ES-I3 (cell line): ENCODE measurements around the gene LHFPL3.
"Not testable (repeated sequence)": the region's sequence is repeated elsewhere in the genome, so short reads cannot be mapped to it uniquely, and the experiment has no call there.

Experiments used
- H3K36me3 ChIP-seq: 2 replicates; pipeline ENCODE4 v1.6.1; 2013; ENCODE audit warnings: mild to moderate bottlenecking, low read length, control low read depth, moderate library complexity; ENCODE audit not compliant: insufficient read depth
- H3K4me1 ChIP-seq: 2 replicates; pipeline ENCODE4 v1.6.1; 2013; ENCODE audit warnings: mild to moderate bottlenecking, control low read depth, low read length; ENCODE audit not compliant: insufficient read depth
- H3K9ac ChIP-seq: 2 replicates; pipeline ENCODE4 v1.6.1; 2013; ENCODE audit warnings: low read depth, mild to moderate bottlenecking, low read length, moderate library complexity
- H3K9me3 ChIP-seq: 2 replicates; pipeline ENCODE4 v1.6.1; 2013; ENCODE audit warnings: mild to moderate bottlenecking, low read length, moderate library complexity; ENCODE audit not compliant: control insufficient read depth, insufficient read depth

The LHFPL3 gene

GRCh38 chr7:104686286-104686685 is 357.9 kb downstream of the LHFPL3 start:
- Histone ChIP-seq H3K36me3 (no peaks in the 10 kb centered on the region), H3K4me1 (no peaks in the 10 kb centered on the region), H3K9me3 (no peaks in the 10 kb centered on the region), H3K9ac (no peak overlapping the region)

DNA sequence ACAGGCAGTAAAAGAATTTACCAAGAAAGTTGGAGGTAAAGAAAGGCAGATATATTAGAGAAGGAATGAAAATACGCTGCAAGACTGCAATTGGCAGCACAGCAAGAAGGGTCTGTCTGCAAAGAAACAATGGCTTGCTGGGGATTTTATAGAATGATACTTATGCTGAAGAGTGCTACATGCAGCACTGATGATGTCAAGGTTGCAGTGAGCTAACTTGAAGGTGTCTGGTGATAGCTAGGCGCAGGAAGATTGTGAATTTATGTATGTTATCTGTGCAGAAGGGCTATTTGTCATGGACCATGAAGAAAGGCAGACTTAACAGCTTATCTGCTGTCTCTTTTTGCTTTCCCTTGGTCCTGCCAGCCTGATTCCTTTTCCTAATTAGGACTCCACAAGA is 366.3 kb downstream of the LHFPL3 start:
- H3K36me3 ChIP-seq, result no peaks in the 10 kb centered on the region
- no peak overlapping the region for H3K9ac ChIP-seq
- no peaks in the 10 kb centered on the region for H3K9me3 ChIP-seq
- no peaks in the 10 kb centered on the region for H3K4me1 ChIP-seq

- Histone ChIP-seq H3K9me3 (no peaks in the 10 kb centered on the region), H3K9ac (no peak overlapping the region), H3K4me1 (no peaks in the 10 kb centered on the region), H3K36me3 (no peaks in the 10 kb centered on the region)
Observed at GRCh38 chr7:104695563-104695962, 367.2 kb downstream of the LHFPL3 start.

DNA sequence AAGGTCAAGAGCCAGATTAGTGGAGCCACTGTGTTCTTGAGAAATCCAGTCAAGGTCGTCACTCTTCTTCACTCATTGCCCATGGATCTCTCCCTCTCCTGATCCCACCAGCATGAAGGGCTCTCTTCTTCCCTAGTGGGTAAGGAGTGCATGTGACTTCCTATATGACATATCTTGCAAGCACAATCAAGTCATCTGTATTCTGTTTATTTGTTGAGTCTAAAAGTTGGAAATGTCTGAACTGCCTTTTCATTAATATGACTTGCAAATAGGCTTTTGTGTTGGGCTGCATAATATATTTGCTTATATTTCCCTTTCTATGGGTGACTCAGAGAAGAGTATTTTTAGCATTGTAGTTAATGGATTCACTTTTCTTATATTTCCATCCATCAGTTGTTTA is 371.9 kb downstream of the LHFPL3 start:
- Histone ChIP-seq H3K9me3 (no peaks in the 10 kb centered on the region), H3K4me1 (no peaks in the 10 kb centered on the region; the same call in 1 of the 2 replicates), H3K9ac (no peak overlapping the region), H3K36me3 (no peaks in the 10 kb centered on the region)

DNA sequence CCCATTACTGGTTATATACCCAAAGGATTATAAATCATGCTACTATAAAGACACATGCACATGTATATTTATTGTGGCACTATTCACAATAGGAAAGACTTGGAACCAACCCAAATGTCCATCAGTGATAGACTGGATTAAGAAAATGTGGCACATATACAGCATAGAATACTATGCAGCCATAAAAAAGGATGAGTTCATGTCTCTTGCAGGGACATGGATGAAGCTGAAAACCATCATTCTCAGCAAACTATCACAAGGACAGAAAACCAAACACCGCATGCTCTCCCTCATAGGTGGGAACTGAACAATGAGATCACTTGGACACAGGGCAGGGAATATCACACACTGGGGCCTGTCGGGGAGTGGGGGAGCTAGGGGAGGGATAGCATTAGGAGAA is 392.6 kb downstream of the LHFPL3 start:
- not testable (repeated sequence) for H3K36me3 ChIP-seq, H3K9me3 ChIP-seq, H3K9ac ChIP-seq, H3K4me1 ChIP-seq

DNA sequence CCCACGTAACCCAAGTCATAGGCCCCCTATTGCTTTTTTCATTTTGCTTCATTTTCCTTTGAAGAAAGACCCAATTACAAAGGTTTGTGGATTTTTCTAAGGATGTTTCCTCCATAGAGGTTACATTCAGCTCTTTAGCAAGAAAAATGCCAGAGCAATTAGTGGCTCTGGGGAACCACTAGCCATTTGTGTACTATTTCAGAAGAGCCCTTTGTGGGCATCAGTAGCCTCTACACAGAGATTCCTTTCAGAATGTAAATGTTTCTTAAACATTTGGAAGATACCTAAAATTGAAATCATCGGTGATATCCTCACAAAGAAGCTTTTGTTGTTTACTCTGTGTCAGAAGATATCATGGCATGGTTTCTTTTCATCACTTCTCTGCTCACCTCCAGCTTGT is 394.6 kb downstream of the LHFPL3 start:
- Histone ChIP-seq H3K4me1 (no peaks in the 10 kb centered on the region), H3K9ac (no peak overlapping the region), H3K36me3 (no peaks in the 10 kb centered on the region), H3K9me3 (no peaks in the 10 kb centered on the region)

GRCh38 chr7:104758504-104758903 is 430.1 kb downstream of the LHFPL3 start:
- no peaks in the 10 kb centered on the region for H3K36me3 ChIP-seq
- H3K9me3 ChIP-seq, result no peaks in the 10 kb centered on the region
- H3K4me1 ChIP-seq, result no peaks in the 10 kb centered on the region
- no peak overlapping the region for H3K9ac ChIP-seq

GRCh38 chr7:104761892-104762291 is 433.5 kb downstream of the LHFPL3 start:
- Histone ChIP-seq H3K9ac (no peak overlapping the region), H3K9me3 (no peaks in the 10 kb centered on the region), H3K4me1 (no peaks in the 10 kb centered on the region), H3K36me3 (no peaks in the 10 kb centered on the region)

DNA sequence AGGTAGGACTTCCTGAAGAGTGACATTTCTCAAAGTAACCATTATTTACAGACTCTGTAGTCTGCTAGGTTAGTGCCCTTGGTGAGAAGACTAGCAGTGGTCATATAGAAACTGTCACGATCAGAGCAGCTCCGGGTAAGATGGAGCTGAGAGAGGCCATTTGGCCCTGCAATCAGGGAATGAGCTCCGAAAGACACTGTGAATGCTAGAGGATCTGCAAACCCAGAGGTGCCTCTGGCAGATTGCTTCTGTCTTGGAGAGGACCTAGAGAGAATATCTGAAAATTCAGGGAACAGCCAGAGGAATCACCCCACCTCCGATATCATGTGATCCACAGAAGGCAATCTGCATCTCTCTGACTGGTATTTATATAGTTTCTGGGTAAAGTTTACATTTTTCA is 438.7 kb downstream of the LHFPL3 start:
- Histone ChIP-seq H3K4me1 (no peaks in the 10 kb centered on the region; the same call in 1 of the 2 replicates), H3K36me3 (no peaks in the 10 kb centered on the region), H3K9ac (no peak overlapping the region), H3K9me3 (no peaks in the 10 kb centered on the region)

DNA sequence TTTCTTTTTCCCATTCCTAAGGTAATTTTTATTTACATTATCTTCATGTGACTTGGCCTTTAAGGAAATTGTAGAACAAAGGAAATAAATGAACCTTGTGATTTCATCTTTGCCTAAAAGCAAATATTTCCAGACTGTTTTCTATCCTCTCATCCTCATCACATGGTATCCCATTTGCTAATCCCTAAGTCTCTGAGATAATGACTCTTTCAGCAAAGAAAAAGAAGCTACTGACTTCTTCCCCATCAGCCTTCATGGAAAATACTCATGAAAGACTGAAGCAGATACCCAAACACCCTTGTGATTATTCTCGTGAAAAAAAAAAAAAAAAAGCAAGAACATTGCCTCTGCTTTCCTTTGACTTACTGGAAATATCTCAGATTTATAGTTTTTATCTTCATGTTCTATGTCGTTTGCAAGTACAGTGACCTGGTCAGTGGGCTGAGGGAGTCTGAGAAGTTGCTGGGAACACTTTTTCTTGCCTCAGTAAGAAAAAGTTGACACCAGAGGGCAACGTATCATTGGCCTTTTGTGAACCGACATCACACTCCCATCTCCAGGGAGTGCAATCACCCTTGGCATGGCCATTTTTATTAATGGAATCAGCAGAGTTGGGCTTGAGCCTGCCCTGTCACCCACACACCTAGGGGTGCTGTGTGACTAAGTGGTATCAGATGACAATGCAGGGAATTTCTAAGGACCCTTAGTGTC is 439.6 kb downstream of the LHFPL3 start:
- Histone ChIP-seq H3K9me3 (no peaks in the 10 kb centered on the region), H3K4me1 (peaks cover 4% of the 10 kb centered on the region), H3K36me3 (no peaks in the 10 kb centered on the region)

GRCh38 chr7:104772405-104773345 is 444.3 kb downstream of the LHFPL3 start:
- H3K9me3 ChIP-seq, result no peaks in the 10 kb centered on the region
- no peak overlapping the region for H3K9ac ChIP-seq
- no peaks in the 10 kb centered on the region for H3K36me3 ChIP-seq
- H3K4me1 ChIP-seq, result peaks cover 8% of the 10 kb centered on the region

More for the DNA sequence above, 439.6 kb downstream of the LHFPL3 start:
- H3K9ac ChIP-seq, result no peak overlapping the region

GRCh38 chr7:104773796-104774195 is 445.4 kb downstream of the LHFPL3 start:
- Histone ChIP-seq H3K4me1 (peaks cover 8% of the 10 kb centered on the region), H3K9me3 (no peaks in the 10 kb centered on the region), H3K9ac (no peak overlapping the region), H3K36me3 (no peaks in the 10 kb centered on the region)

DNA sequence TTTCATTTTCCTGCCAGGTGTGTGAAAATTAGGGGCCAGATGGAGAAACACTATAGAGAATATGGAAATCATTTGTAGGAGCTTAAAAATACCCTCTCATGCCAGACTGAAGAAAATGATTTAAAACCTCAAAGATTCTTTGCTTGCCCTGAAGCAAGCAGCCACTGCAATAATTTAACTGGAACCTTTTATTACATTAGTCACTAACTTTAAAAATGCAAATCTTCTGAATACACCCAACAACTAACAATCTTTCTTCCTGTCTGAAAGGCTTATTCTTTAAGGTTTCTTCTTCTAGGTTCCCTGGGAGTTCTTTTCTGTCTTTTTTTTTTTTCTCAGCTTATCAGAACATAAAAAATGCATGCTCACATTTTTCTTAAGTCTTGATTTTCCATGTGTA is 447.1 kb downstream of the LHFPL3 start:
- Histone ChIP-seq H3K36me3 (no peaks in the 10 kb centered on the region), H3K9me3 (no peaks in the 10 kb centered on the region), H3K4me1 (peaks cover 8% of the 10 kb centered on the region), H3K9ac (no peak overlapping the region)

DNA sequence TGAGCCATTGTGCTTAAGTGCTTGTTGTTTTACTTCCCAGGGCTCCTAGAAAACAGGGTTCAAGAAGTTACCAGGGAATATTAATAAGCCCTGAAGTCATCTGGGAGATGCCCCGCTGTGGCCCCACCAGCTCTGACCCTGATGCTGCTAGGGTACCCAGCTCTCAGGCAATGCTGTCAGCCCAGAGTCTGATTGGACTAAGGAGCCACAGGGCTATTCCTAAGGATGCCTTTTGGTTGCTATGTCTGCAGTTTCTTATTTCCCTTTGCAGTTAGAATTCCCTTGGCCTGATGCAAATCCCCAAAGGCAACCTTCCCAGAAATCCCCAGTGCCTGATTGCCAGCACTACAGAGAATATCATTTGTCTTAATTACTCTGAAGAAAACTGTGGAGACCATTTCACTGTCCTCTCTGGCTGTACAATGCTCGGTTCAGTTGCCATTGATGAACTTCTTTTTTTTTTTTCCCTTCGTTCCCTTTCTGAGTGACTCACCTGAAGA is 448.9 kb downstream of the LHFPL3 start:
- no peaks in the 10 kb centered on the region; the same call in 1 of the 2 replicates for H3K9me3 ChIP-seq

More for the DNA sequence above, 448.9 kb downstream of the LHFPL3 start:
- no peaks in the 10 kb centered on the region for H3K36me3 ChIP-seq
- H3K4me1 ChIP-seq, result peaks cover 8% of the 10 kb centered on the region; the same call in 1 of the 2 replicates
- no peak overlapping the region for H3K9ac ChIP-seq
